ENCODE results near the gene SLC8A1.

- no peak for TF ChIP-seq CTCF (conservative IDR thresholded peaks at IDR 0.05; ENCODE audit: low read depth, low read length)
- no peak for TF ChIP-seq EZH2 (IDR thresholded peaks at IDR 0.05; ENCODE audit: borderline replicate concordance, low read depth, low read length, poor library complexity, severe bottlenecking)
These were observed 303.6 kb downstream of the SLC8A1 start for GRCh38 chr2:40148334-40148733.
